SHP77 treated with DMSO at 0.1 percent for 48 hours (cell line): Measurements from ENCODE around the gene P3H2.

Source experiments
- DNase-seq: peaks from one replicate; lab custom pipeline; 2025; lab: John Stamatoyannopoulos, UW

The P3H2 gene

DNA sequence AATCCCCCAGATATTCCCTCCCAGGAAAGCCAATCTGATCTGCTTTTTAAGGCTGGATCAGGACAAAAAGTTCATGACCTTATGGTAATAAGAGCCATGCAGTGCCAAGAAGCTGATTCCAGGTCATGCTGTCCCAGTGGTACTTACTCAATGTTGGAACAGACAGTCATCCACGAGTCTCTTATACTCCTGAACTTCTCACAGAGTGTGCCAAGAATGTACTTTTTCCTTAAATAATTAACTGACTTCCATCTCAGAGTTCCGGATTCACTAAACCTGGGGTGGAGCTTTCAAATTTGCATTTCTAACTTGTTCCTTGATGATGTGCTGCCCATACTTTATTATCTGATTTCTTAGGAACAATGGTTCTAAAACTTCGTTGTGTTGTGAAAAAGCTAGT lies 3.4 kb upstream of the P3H2 start:
- no peak for DNase-seq

- DNase-seq, result no peak
Observed at GRCh38 chr3:190122198-190122771, 1.6 kb upstream of the P3H2 start.

GRCh38 chr3:190121383-190121782 lies 686 bp upstream of the P3H2 start:
- no peak for DNase-seq

- no peak for DNase-seq
Observed at GRCh38 chr3:190121061-190121377, 322 bp upstream of the P3H2 start.

DNA sequence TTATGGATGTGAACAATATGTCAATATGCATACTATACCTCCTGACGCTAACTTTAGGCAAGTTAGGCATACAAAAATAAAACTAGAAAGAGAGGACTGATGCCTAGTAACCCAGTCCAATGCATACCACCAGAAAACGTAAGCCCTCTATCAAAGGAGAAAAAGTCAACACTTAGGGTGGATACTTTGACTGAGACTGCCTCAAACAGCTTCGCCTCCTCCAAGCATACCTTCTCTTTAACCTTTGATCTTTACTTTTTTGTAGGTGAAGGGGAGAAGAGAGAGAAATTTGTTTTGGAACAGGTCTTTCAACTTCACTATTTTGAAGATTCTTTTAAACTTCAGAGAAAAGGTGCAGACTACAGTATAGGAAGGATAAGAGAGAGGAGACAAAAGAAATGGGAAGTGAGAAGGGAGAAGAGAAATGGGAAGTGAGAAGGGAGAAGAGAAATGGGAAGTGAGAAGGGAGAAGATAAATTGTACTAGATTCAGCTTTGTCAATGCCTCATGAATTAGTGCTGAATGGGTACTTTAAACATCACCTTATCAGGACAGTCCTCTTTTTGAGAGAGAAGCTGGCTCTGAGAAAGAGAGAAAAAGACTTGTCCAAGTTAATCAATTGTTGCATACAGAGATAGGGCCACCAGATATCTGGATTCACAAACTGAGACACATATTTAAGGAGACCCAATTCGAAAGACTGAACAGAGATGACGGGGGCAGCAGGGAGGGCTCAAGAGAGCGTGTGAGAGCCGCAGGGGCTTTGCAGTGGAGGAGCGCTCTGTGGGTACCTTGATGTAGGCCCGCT lies 1.0 kb downstream of the P3H2 start:
- no peak for DNase-seq

- DNase-seq, result no peak
Observed at GRCh38 chr3:190118438-190118837, 2.3 kb downstream of the P3H2 start.

DNA sequence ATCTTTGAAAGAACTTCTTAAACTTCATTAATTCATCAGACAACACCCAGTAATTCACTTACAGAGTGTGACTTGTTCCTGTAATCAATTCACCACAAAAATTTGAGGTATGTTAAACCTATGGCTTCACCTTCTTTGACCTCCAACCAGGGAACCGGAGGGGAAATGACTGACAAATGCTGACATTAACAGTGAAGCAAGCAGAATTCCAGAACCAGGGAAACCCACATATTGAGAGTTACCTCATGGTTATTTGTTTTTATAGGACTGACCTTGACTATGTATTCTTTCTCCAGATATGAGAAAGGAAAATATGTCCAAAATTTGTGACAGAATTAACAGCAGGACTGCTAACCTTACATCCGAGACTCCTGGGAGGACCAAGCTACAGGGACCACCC lies 2.7 kb downstream of the P3H2 start:
- no peak for DNase-seq

DNA sequence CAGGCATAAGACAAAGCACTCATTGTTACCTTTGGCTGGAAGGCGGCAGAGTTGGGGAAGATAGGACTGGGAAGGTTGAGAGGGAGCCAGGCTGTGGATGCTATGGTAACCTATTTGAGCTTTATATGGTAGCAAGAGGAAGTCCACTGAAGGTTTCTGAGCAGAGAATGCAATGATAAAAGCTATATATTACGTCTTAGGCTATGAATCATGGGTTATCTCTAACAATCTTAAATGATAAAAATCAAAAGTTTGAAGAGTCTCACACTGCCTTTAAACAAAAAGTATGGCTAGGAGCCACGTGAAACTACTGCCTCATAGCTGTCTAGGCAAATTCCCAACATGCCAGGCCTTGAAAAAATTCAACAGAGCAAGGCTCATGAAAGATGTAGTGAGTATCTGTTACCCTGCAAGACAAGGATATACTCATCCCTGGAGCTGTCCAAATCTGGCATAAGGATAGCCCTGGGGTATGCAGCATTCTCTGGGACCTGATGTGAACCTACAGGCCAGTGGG lies 4.1 kb downstream of the P3H2 start:
- DNase-seq, result no peak

GRCh38 chr3:190110826-190111225 lies 9.9 kb downstream of the P3H2 start:
- no peak for DNase-seq

GRCh38 chr3:190109441-190109840 lies 11.3 kb downstream of the P3H2 start:
- DNase-seq, result no peak

GRCh38 chr3:190108804-190109203 lies 11.9 kb downstream of the P3H2 start:
- DNase-seq, result no peak

- DNase-seq, result no peak
Observed at GRCh38 chr3:190105876-190106275, 14.8 kb downstream of the P3H2 start.

- no peak for DNase-seq
Observed at GRCh38 chr3:190101320-190102011, 19.2 kb downstream of the P3H2 start.

DNA sequence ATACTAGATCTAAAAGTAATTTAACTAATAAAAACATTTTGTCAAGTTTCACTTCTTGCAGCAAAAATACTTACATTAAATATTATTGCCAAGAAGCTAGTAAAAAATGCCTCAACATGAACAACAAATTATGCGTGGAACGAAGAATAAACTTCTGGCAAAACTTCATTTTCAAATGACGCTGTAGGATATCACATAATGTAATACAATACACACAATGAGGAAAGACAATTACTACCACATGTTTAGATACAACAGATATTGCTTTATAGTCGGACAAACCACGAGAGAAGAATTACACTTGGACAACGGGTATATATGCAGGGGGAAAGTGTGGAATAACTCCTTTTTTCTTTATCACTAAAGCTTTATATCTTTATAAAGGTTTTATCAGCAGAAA lies 21.6 kb downstream of the P3H2 start:
- no peak for DNase-seq

- DNase-seq, result no peak
Observed at GRCh38 chr3:190097617-190098016, 23.1 kb downstream of the P3H2 start.

- DNase-seq, result no peak
Observed at GRCh38 chr3:190097025-190097424, 23.7 kb downstream of the P3H2 start.

GRCh38 chr3:190096345-190096744 lies 24.4 kb downstream of the P3H2 start:
- DNase-seq, result no peak

DNA sequence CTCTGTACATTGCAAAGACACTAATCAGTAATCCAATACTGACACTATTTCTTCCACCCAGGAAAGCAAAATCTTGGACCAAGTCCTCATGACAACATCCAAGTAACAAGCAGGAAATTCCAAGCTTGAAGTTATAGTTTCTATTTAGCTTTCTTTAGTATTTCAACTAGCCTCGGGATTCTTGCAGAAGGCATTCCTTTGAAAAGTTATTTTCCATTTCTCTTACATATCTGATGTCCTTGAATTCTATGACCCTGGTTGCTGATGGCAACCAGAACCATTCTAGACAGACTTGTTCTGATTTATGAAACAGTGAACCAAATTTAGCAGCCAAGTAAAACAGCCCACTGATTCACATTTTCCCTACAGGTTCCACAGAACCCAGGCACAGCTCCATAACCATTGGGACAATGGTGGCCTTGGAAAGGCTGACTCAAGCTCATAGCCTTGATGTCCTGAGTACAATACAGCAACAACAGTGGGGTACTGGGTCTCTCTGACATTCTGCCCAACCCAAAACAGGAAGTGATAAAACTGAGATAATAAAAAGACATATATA lies 26.5 kb downstream of the P3H2 start:
- DNase-seq, result no peak

DNA sequence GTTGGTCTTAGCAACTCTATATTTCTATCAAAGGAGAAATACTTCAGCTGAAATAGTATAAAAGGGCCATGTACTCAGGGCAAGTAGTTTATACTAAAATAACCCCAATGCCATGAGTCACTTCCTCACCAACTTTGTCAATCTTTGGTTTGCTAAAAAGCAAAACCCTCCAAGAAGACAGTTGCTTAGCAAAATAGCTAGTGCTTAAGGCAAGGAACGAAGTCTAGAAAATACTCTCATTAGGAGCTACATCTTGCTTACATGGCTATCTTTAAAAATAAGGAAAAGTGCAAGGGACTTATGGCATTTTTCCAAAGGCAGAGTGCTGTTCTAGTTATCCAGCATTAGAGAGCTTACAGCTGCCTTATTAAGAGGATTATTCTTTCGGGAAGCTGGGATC lies 28.4 kb downstream of the P3H2 start:
- no peak for DNase-seq

- DNase-seq, result no peak
Observed at GRCh38 chr3:190089711-190090110, 31.0 kb downstream of the P3H2 start.

- no peak for DNase-seq
Observed at GRCh38 chr3:190088890-190089289, 31.8 kb downstream of the P3H2 start.

- DNase-seq, result no peak
Observed at GRCh38 chr3:190086191-190086590, 34.5 kb downstream of the P3H2 start.

GRCh38 chr3:190084983-190085382 lies 35.7 kb downstream of the P3H2 start:
- no peak for DNase-seq
